Prostate gland (tissue), 2 donors: ENCODE data around the gene MAML2. TPM values are rescaled to one million over a fixed set of nuclear protein-coding genes. Genes with fewer than 3 reads are reported as not detected.

Source experiments
- DNase-seq: peaks from one replicate; pipeline ENCODE4 v3.0.0-alpha.2; 2019; ENCODE audit warnings: low spot score
- H3K27ac ChIP-seq, 2 donors: fragments of 200-600 bp; sonication (generic); 2 replicates each; pipeline ENCODE4 v1.5.1; 2017 to 2019
- H3K27me3 ChIP-seq: fragments of 200-600 bp; sonication (generic); replicated peaks from 2 replicates; pipeline ENCODE4 v1.5.1; 2019; ENCODE audit not compliant: insufficient read depth
- H3K36me3 ChIP-seq, 2 donors: fragments of 200-600 bp; sonication (generic); 1 replicate in 1 of 2; 2 replicates in 1 of 2; pipeline versions ENCODE4 v1.5.1 to v1.8.1; 2017 to 2019
- H3K4me1 ChIP-seq: fragments of 200-600 bp; sonication (generic); replicated peaks from 2 replicates; pipeline ENCODE4 v1.5.1; 2019
- H3K4me3 ChIP-seq, 2 donors: fragments of 200-600 bp; sonication (generic); 2 replicates each; pipeline ENCODE4 v1.5.1; 2017 to 2019
- H3K9me3 ChIP-seq: fragments of 200-600 bp; sonication (generic); 2 replicates; pipeline ENCODE4 v1.5.1; 2017
- CTCF ChIP-seq, 4 experiments: fragments of 200-600 bp in 2 of 4; fragments of 450-650 bp in 2 of 4; sonication (generic) in 2 of 4; IDR thresholded peaks; 1 replicate in 3 of 4; 2 replicates in 1 of 4; pipeline ENCODE4 v1.5.1; 2016 to 2019; ENCODE audit warnings: antibody characterized with exemption in 4 of 4, mild to moderate bottlenecking in 2 of 4, moderate library complexity in 2 of 4
- POLR2A ChIP-seq: fragments of 450-650 bp; IDR thresholded peaks from one replicate; pipeline ENCODE4 v1.6.1; 2016; ENCODE audit warnings: antibody characterized with exemption, mild to moderate bottlenecking
- POLR2AphosphoS5 ChIP-seq: sonication (generic); formaldehyde crosslinking; IDR thresholded peaks from one replicate; pipeline ENCODE4 v1.6.1; 2017; ENCODE audit warnings: antibody characterized with exemption
- WGBS: methylation state at CpG from one replicate; pipeline ENCODE4 v1.1.5; 2018; 5-methylcytosine and 5-hydroxymethylcytosine counted together
- intact Hi-C: fragments of 100-400 bp; cut with DNase I; formaldehyde crosslinking; loops from one replicate; pipeline ENCODE4 v1.14.2; 2022
- total RNA-seq, 2 donors: library from RNA; depleted of rRNA; stranded (reverse); fragments of >200 nt; gene quantifications; one replicate each; pipeline ENCODE4 v1.1.0, GENCODE V29; 2016

MAML2 gene
- total RNA-seq, 2 donors from 2014 or later = 28.9 to 30.4 TPM

DNA sequence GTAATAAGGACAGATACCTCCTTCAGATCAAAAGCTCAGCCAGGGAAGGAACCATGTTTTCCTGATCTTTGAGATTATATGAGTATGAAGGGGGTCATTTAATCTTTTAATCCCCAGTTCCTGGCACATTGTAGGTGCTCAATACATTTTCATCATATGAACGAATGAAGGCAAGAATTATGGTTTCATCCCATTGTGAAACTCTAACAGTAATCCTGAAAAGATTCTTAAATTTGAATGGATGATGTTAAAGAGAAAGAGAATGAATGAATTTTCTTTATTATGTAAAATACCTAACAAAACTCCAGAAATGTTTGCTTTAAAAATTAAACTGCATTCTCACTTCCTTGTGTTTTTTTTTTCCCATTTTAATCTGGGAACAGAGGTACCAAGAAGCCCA lies 256.9 kb downstream of the MAML2 start:
- intact Hi-C loops = no loop called here
- H3K4me3 ChIP-seq = no peak overlapping the region
- no peaks in the 10 kb centered on the region for H3K4me1 ChIP-seq
- no peaks in the 10 kb centered on the region for H3K36me3 ChIP-seq
- no peak for DNase-seq
- WGBS = 92% methylated on average over 1 of the region's 1 CpG
- no peak for TF ChIP-seq POLR2A
- no peak for TF ChIP-seq POLR2AphosphoS5
- no peak for TF ChIP-seq CTCF (IDR thresholded peaks at IDR 0.05)
- H3K9me3 ChIP-seq = no peaks in the 10 kb centered on the region
- H3K27ac ChIP-seq = no peak overlapping the region
- H3K27me3 ChIP-seq = no peaks in the 10 kb centered on the region

DNA sequence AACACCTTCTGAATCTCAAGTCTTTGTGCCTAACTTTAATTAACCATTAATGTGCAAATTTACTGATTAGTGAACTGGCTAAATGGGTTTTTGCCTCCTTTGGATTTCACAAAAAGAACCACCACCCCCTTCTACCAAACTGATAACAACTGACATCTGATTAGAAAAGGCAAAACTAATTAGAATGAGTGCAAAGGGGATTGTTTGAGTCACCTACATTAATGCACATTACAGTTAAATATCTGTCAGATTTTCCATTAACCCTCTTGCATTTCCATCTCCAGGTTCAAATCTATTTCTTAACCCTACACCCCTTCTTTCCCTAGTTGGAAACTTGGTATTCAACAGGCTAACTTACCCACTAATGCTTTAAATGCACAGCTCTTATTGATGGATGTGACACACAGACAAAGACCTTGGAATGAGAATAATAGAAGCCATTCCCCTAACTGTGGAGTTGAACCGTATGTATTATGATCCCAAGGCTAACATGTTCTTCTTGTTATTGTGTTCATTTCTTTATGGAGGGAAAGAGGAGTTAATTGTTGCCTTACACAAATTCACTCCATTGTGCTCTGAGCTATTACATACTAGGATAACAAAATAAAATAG lies 257.6 kb downstream of the MAML2 start:
- Histone ChIP-seq H3K27me3 (no peaks in the 10 kb centered on the region), H3K4me3 (no peak overlapping the region), H3K4me1 (no peaks in the 10 kb centered on the region), H3K36me3 (no peaks in the 10 kb centered on the region), H3K27ac (no peak overlapping the region), H3K9me3 (no peaks in the 10 kb centered on the region)
- TF ChIP-seq CTCF (IDR thresholded peaks at IDR 0.05) (no peak), POLR2AphosphoS5 (no peak), POLR2A (no peak)
- DNase-seq = no peak
- intact Hi-C loops = no loop called here
- 75% methylated on average over 1 of the region's 1 CpG for WGBS

- no peak overlapping the region for H3K27ac ChIP-seq
These were observed 258.2 kb downstream of the MAML2 start for GRCh38 chr11:96084610-96085318.

GRCh38 chr11:96082936-96083335 lies 260.1 kb downstream of the MAML2 start:
- DNase-seq = no peak
- H3K9me3 ChIP-seq = no peaks in the 10 kb centered on the region
- no peak for TF ChIP-seq CTCF (IDR thresholded peaks at IDR 0.05)
- TF ChIP-seq POLR2A = no peak
- TF ChIP-seq POLR2AphosphoS5 = no peak
- H3K27ac ChIP-seq = no peak overlapping the region
- H3K4me3 ChIP-seq = no peak overlapping the region
- no peaks in the 10 kb centered on the region for H3K36me3 ChIP-seq
- H3K4me1 ChIP-seq = no peaks in the 10 kb centered on the region
- 100% methylated on average over 2 of the region's 2 CpGs for WGBS
- no peaks in the 10 kb centered on the region for H3K27me3 ChIP-seq
- intact Hi-C loops = no loop called here

More at GRCh38 chr11:96084610-96085318, 258.2 kb downstream of the MAML2 start:
- intact Hi-C loops = no loop called here
- WGBS = 44% methylated on average over 5 of the region's 6 CpGs
- TF ChIP-seq CTCF (IDR thresholded peaks at IDR 0.05) (no peak), POLR2A (no peak), POLR2AphosphoS5 (no peak)
- Histone ChIP-seq H3K36me3 (no peaks in the 10 kb centered on the region), H3K4me3 (no peak overlapping the region), H3K27me3 (no peaks in the 10 kb centered on the region), H3K4me1 (no peaks in the 10 kb centered on the region), H3K9me3 (no peaks in the 10 kb centered on the region)
- DNase-seq = no peak
